GM12891 (cell line): Measurements from ENCODE around the gene DLX3.

Experiments used
- POLR2A ChIP-seq: IDR thresholded peaks from 2 replicates; pipeline ENCODE4 v1.6.1; 2011; ENCODE audit warnings: low read depth, low read length, control low read depth
- POLR2AphosphoS5 ChIP-seq: IDR thresholded peaks from 2 replicates; pipeline ENCODE4 v1.6.1; 2011; ENCODE audit warnings: low read depth, low read length, control low read depth

GRCh38 chr17:50029185-50029584, 34.2 kb upstream of the DLX3 start:
- no peak for TF ChIP-seq POLR2A
- no peak for TF ChIP-seq POLR2AphosphoS5
